Small intestine (tissue), 7 donors: ENCODE measurements around the gene RAB18. TPM values are rescaled to one million over a fixed set of nuclear protein-coding genes. Genes with fewer than 3 reads are reported as not detected.
A peak's percentile ranks its signal among the peaks of the same experiment; 100 is the strongest.

ENCODE experiments used
- DNase-seq, 2 donors: peaks; one replicate each; pipeline versions ENCODE4 v3.0.0 to v3.0.0-alpha.2; 2013
- FAIRE-seq: peaks from 2 replicates; lab custom pipeline; 2012; peaks lifted over from hg19 to GRCh38; lab: Jason Lieb, UNC
- H3K27ac ChIP-seq, 3 donors: one replicate each; pipeline ENCODE4 v1.5.1; 2013; ENCODE audit warnings: low read length in 2 of 3, mild to moderate bottlenecking in 2 of 3, control low read depth in 1 of 3, inconsistent platforms in 1 of 3, low read depth in 1 of 3, moderate library complexity in 1 of 3
- H3K27me3 ChIP-seq, 3 donors: one replicate each; pipeline ENCODE4 v1.6.1; 2013; ENCODE audit warnings: low read length in 3 of 3, inconsistent platforms in 1 of 3; ENCODE audit not compliant: control insufficient read depth in 3 of 3, insufficient read depth in 3 of 3
- H3K36me3 ChIP-seq, 3 donors: one replicate each; pipeline ENCODE4 v1.6.1; 2013; ENCODE audit warnings: low read length in 3 of 3, inconsistent platforms in 1 of 3, low read depth in 1 of 3, mild to moderate bottlenecking in 1 of 3, moderate library complexity in 1 of 3; ENCODE audit not compliant: control insufficient read depth in 3 of 3, insufficient read depth in 2 of 3
- H3K4me1 ChIP-seq, 3 donors: one replicate each; pipeline ENCODE4 v1.6.1; 2013; ENCODE audit warnings: low read length in 2 of 3, inconsistent platforms in 1 of 3, low read depth in 1 of 3, mild to moderate bottlenecking in 1 of 3, moderate library complexity in 1 of 3; ENCODE audit not compliant: control insufficient read depth in 3 of 3, insufficient read depth in 2 of 3
- H3K4me3 ChIP-seq, 3 donors: one replicate each; pipeline ENCODE4 v1.5.1; 2013; ENCODE audit warnings: low read length in 3 of 3, control low read depth in 1 of 3, inconsistent platforms in 1 of 3, low read depth in 1 of 3, mild to moderate bottlenecking in 1 of 3, moderate library complexity in 1 of 3
- H3K9me3 ChIP-seq, 2 donors: one replicate each; pipeline ENCODE4 v1.6.1; 2013; ENCODE audit warnings: low read depth in 1 of 2, low read length in 1 of 2; ENCODE audit not compliant: control insufficient read depth in 2 of 2, insufficient read depth in 1 of 2
- WGBS, 3 donors: extraction: QIAGEN DNeasy Blood & Tissue Kit; methylation state at CpG; one replicate each; pipeline ENCODE4 v1.1.7; 2013; 5-methylcytosine and 5-hydroxymethylcytosine counted together
- polyA plus RNA-seq, 4 donors: library from polyadenylated mRNA; stranded (reverse) in 3 of 4; unstranded in 1 of 4; fragments of 200-250 nt in 3 of 4; fragments of 120-200 nt in 1 of 4; gene quantifications; one replicate each; pipeline versions ENCODE4 v1.2.1 to v1.2.3, GENCODE V29; 2013
- donor health status: healthy with polysubstance abuse.
- donor health status: control.
- donor health status: control.
- donor health status: Bipolar disorder and iron deficiency.
- donor health status: healthy.

Gene RAB18
- polyA plus RNA-seq, 4 donors = 28.4 to 66.4 (median 37.3) TPM

DNA sequence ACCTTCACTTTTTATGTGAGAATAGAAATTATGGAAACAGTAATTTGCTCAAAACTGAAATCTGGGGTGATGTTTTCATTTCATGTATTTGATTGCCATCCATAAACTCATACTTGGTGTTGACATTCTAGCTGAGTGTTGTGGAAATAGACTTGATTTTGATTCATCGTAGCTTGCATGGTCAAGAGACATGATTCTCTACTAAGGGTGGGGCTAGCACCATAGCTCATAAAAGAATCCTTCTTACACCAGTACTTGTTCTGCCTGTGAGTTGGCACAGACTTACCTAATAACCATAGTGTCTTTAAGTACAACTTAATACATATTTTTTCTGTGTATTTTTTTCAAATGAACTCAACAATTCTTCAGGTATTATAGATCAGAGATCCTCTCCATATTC lies 36.6 kb downstream of the RAB18 start:
- H3K4me3 ChIP-seq = no peak overlapping the region
- no peak for FAIRE-seq
- H3K27ac ChIP-seq = no peak overlapping the region
- DNase-seq = no peak
- 86 to 96% (median 96%) methylated on average over 1 of the region's 1 CpG for WGBS, 3 donors
- no peaks in the 10 kb centered on the region for H3K27me3 ChIP-seq
- peaks cover 3 to 16% (median 9%) of the 10 kb centered on the region in 3 donors for H3K36me3 ChIP-seq
- no peaks in the 10 kb centered on the region for H3K9me3 ChIP-seq
- H3K4me1 ChIP-seq = no peaks in the 10 kb centered on the region

DNA sequence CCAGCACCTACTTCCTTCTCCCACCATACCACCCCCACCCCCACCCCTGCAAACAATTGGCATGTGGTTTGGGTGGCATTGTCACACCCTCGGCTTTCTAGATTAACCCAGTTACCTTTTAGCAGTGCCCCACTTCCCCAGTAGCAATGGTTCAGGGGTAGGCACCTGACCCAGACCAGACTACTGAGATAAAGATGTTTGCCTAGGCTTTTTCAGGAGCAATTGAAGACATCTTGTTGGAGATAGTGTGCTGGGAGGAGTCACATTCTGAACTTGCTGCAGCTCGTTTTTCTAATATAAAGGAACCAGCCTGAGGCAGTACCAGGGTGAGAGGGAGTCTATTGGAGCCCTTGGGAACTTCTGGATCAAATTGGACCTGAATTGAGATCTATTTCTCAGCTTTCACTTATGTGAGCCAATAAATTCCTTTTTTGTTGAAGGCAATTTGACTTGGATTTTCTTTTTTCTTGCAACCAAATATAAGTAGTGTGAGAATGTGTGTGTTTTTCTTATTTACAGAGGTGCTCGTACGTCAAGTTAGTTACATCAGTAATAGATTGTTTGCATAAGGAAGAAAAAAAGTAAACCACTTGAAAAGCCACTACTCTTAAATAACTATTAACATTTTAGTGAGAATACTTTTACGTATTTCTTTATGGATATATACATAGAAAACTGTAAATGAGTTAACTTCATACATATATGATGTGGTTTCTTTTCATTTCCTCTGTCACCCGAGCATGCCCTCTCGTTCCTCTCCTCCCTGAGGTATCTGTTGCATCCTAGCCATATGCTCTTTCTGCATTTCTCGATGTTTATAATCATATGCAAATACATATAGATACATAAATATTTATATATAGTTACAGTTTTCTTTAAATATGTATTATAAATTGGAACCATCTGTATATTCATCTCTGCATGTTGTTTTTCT lies 38.0 kb downstream of the RAB18 start:
- 68 to 76% (median 72%) methylated on average over 8 of the region's 8 CpGs for WGBS, 3 donors

DNA sequence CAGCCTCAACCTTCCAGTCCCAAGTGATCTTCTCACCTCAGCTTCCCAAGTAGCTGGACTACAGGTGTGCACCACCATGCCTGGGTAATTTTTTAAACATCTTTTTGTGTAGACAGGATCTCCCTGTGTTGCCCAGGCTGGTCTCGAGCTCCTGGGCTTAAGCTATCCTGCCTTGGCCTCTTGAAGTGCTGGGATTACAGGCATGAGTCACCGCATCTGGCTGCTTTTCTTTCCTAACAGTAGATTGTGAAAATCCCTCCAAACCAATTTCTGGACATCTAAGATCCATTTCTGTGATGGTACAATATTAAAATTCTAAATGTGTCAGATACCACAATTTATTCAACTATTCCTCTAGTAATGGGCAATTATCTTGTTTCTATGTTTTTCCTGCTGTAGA lies 38.7 kb downstream of the RAB18 start:
- H3K36me3 ChIP-seq = peaks cover 3 to 14% (median 6%) of the 10 kb centered on the region in 3 donors
- 90 to 95% (median 92%) methylated on average over 2 of the region's 2 CpGs for WGBS, 3 donors

More for the DNA sequence above, 38.0 kb downstream of the RAB18 start:
- Histone ChIP-seq H3K4me1 (no peaks in the 10 kb centered on the region), H3K27ac (no peak overlapping the region), H3K36me3 (peaks cover 3 to 14% (median 8%) of the 10 kb centered on the region in 3 donors), H3K4me3 (no peak overlapping the region), H3K27me3 (no peaks in the 10 kb centered on the region), H3K9me3 (no peaks in the 10 kb centered on the region)
- peak in 1 of 2 donors; percentile 29 for DNase-seq
- no peak for FAIRE-seq

DNA sequence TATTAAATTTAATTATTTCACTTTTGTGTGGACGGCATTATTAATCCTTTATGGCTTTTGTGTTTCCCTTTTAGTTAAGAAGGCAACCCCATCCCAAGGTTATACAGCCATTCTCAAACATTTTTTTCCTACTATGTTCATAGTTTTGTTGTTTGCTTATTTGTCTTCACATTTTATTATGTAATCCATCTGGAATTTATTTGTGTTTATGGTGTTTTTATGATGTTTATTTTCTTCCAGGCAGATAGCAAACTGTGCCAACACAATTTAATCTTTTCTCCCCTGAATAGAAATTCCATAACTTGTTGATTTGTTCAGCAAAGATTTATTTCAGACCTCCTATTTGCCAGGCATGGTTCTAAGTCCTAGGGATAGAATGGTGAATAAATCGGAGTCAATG lies 42.9 kb downstream of the RAB18 start:
- Histone ChIP-seq H3K4me1 (no peaks in the 10 kb centered on the region), H3K27me3 (no peaks in the 10 kb centered on the region), H3K36me3 (peaks cover 0 to 14% (median 3%) of the 10 kb centered on the region in 3 donors), H3K27ac (no peak overlapping the region), H3K4me3 (no peak overlapping the region), H3K9me3 (no peaks in the 10 kb centered on the region)
- WGBS, 3 donors = 78 to 92% (median 88%) methylated on average over 2 of the region's 2 CpGs
- FAIRE-seq (no peak), DNase-seq (no peak)

More for the DNA sequence above, 38.7 kb downstream of the RAB18 start:
- Histone ChIP-seq H3K9me3 (no peaks in the 10 kb centered on the region), H3K4me1 (no peaks in the 10 kb centered on the region), H3K27me3 (no peaks in the 10 kb centered on the region), H3K27ac (no peak overlapping the region), H3K4me3 (no peak overlapping the region)
- FAIRE-seq = no peak
- no peak for DNase-seq

DNA sequence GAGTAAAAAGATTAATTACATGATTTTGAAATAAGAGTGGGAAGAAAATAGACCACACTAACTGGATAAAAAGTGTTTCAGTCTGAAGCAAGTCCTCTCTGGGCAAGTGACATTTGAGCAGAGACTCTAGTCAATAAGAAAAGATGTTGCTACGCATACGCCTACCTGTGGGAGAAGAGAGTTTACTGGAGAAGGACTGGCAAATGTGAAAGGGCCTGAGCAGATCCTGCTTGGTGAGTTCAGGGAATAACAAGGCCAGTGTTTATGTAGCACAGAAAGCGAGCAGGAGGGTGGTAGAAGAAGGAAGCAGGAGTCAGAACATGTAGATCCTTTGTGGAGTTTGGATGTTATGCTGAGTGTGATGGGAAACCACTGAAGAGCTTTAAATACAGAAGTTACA lies 43.4 kb downstream of the RAB18 start:
- WGBS, 3 donors = 93 to 97% (median 93%) methylated on average over 3 of the region's 3 CpGs

DNA sequence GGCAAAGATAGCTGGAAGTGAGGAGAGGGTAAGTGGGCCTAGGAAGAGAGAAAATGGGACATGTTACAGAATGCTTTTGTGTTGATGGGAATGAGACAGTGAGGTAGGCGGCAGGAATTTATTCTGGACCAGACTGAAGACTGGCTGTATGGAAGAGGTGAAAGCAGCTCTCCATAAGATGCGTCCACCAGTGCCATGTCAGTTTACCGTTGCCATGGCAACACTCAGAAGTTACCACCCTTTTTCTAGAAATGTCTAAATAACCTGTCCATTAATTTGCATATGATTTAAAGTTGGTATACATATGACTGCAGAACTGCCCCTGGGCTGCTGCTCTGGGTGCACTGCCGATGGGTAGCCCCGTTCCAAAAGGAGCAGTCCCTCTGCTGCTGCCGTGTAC lies 46.7 kb downstream of the RAB18 start:
- Histone ChIP-seq H3K36me3 (peaks cover 0 to 3% (median 0%) of the 10 kb centered on the region in 3 donors), H3K27me3 (no peaks in the 10 kb centered on the region), H3K9me3 (no peaks in the 10 kb centered on the region), H3K4me1 (no peaks in the 10 kb centered on the region), H3K27ac (no peak overlapping the region), H3K4me3 (no peak overlapping the region)
- WGBS, 3 donors = 83 to 87% (median 86%) methylated on average over 6 of the region's 6 CpGs
- DNase-seq (no peak), FAIRE-seq (no peak)

More for the DNA sequence above, 43.4 kb downstream of the RAB18 start:
- Histone ChIP-seq H3K27ac (no peak overlapping the region), H3K9me3 (no peaks in the 10 kb centered on the region), H3K36me3 (peaks cover 0 to 14% (median 3%) of the 10 kb centered on the region in 3 donors), H3K4me3 (no peak overlapping the region), H3K4me1 (no peaks in the 10 kb centered on the region), H3K27me3 (no peaks in the 10 kb centered on the region)
- DNase-seq = no peak
- no peak for FAIRE-seq

DNA sequence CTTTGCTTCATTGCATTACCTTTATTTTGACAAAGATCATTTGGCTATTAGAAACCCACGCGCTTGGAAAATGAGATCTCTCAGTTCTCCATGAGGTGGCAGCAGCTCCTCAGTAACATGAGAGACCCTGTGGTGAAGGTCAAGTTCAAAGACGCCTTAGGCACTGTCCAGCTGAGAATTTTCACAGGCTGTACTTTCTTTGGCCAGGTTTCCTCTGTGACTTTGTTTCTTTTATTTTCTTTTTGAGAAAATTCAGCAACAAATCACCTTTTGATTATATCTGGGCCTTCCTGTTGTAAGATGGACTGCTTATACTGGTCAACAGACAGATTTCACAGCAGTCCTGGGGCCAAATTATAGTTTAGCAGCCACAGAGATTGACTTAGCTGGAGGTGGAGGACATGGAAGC lies 54.5 kb downstream of the RAB18 start:
- 0 to 4% (median 3%) methylated on average over 3 of the region's 3 CpGs for WGBS, 3 donors
- Histone ChIP-seq H3K27ac (no peak overlapping the region), H3K4me1 (no peaks in the 10 kb centered on the region), H3K36me3 (no peaks in the 10 kb centered on the region), H3K27me3 (no peaks in the 10 kb centered on the region), H3K4me3 (no peak overlapping the region), H3K9me3 (no peaks in the 10 kb centered on the region)
- peak; percentile 26 for FAIRE-seq
- DNase-seq = peak; percentile 57 to 70

DNA sequence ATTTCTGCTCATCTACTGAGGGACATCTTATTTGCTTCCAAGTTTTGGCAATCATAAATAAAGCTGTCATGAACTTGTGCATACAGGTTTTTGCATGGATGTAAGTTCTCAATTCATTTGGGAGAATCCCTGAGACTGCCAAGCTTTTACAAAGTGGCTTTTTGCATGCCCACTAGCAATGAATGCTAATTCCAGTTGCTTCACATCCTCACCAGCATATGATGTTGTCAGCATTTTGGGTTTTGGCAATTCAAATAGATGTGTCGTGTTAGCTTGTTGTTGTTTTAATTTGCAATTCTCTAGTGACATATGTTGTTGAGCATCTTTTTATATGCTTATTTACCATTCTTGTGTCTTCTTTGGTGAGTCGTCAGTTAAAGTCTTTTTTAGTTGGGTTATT lies 57.2 kb downstream of the RAB18 start:
- Histone ChIP-seq H3K4me3 (no peak overlapping the region), H3K27me3 (no peaks in the 10 kb centered on the region), H3K27ac (no peak overlapping the region), H3K4me1 (no peaks in the 10 kb centered on the region), H3K9me3 (no peaks in the 10 kb centered on the region), H3K36me3 (no peaks in the 10 kb centered on the region)
- no peak for FAIRE-seq
- 79 to 95% (median 85%) methylated on average over 2 of the region's 2 CpGs for WGBS, 3 donors
- DNase-seq = no peak
